Activated CD8-positive, alpha-beta memory T cell treated with anti-CD3 and anti-CD28 coated beads for 36 hours (primary cell): Measurements from ENCODE around the gene ATRAID. TPM values are rescaled to one million over a fixed set of nuclear protein-coding genes. Genes with fewer than 3 reads are reported as not detected.
"Not testable (repeated sequence)": the region's sequence is repeated elsewhere in the genome, so short reads cannot be mapped to it uniquely, and the experiment has no call there.

Experiments used
- CTCF ChIA-PET: fragments of 350-600 bp; sonication (Branson Sonifier 250); formaldehyde crosslinking; loops from one replicate; lab custom pipeline; 2021; ENCODE audit warnings: antibody characterized with exemption; lab: Charles Lee
- POLR2A ChIA-PET: fragments of 350-600 bp; sonication (Branson Sonifier 250); formaldehyde crosslinking; loops from one replicate; lab custom pipeline; 2021; ENCODE audit warnings: antibody characterized with exemption; lab: Charles Lee
- total RNA-seq, 2 experiments: library from RNA; stranded (reverse); gene quantifications; one replicate each; pipeline ENCODE4 v1.2.3, GENCODE V29; 2021

Gene ATRAID
- total RNA-seq, 2 experiments from 2014 or later = 95.3 to 96.0 TPM

GRCh38 chr2:27186613-27187345, 25.1 kb upstream of the ATRAID start:
- ChIA-PET CTCF (interaction anchor here (0.7 kb wide), 2 partner anchors 85 to 1497 kb away, joined by 3 to 4 read pairs; no protein-coding TSS in a partner anchor), POLR2A (interaction anchor here (0.7 kb wide), 1 partner anchor 20 kb away, joined by 11 read pairs; no protein-coding TSS in a partner anchor)

DNA sequence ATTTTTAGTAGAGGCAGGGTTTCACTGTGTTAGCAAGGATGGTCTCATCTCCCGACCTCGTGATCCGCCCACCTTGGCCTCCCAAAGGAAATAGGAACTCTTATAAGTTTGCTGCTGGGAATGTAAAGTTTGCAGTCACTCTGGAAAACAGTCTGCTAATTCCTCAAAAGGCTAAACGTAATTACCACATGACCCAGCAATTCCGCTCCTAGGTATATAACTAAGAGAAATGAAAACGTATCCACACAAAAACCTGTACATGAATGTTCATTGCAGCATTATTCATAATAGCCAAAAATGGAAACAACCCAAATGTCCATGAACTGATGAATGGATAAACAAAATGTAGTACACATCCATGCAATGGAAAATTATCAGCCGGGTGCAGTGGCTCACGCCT, 21.9 kb upstream of the ATRAID start:
- ChIA-PET CTCF (no interaction called here), POLR2A (no interaction called here)

DNA sequence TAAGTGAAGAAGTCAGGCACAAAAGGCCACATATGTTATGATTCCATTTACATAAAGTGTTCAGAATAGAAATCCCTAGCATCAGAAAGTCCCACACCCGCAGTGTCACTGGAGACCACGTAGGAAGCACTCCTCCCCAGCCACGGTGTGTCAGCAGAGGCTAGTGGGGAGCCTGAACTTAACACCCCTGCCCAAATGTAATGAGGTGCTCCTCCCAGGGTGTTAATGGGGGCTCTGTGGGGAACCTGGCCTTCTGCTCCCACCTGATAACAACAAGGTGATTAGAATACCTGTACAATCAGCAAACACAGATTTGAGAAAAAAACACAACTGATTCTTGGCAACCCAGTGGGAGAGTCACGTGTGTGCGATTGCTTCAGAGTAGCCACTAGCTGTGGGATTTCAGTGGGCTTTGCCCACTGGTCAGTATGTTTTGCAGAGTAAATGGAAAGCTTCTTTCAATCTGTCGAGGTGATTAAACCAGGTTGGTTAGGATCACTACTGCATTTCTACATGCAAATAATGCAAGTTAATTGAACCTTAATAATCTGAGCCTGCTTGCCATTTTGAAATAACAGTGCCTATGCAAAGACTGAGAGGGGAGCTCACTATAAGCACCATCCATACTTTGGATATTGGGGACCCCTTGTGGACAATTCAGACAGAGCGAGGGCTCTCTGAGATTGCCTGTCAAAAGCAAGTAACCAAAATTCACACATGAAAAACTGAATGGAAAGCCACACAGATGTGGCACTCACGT, 20.6 kb upstream of the ATRAID start:
- ChIA-PET CTCF (interaction anchor here (0.6 to 1.0 kb wide), 3 partner anchors 24 to 230 kb away, joined by 3 to 4 read pairs (median 3); no protein-coding TSS in a partner anchor), POLR2A (no interaction called here)

- CTCF ChIA-PET = no interaction called here
Observed at GRCh38 chr2:27194538-27195354, 17.1 kb upstream of the ATRAID start.

GRCh38 chr2:27195799-27196198, 16.0 kb upstream of the ATRAID start:
- CTCF ChIA-PET, POLR2A ChIA-PET: not testable (repeated sequence)

More at GRCh38 chr2:27194538-27195354, 17.1 kb upstream of the ATRAID start:
- POLR2A ChIA-PET = no interaction called here

- CTCF ChIA-PET, POLR2A ChIA-PET: not testable (repeated sequence)
Observed at GRCh38 chr2:27198068-27198467, 13.8 kb upstream of the ATRAID start.

GRCh38 chr2:27198627-27199026, 13.2 kb upstream of the ATRAID start:
- CTCF ChIA-PET = no interaction called here
- POLR2A ChIA-PET = interaction anchor here (0.7 kb wide), 1 partner anchor 19 kb away, joined by 3 read pairs; no protein-coding TSS in a partner anchor

- CTCF ChIA-PET = no interaction called here
- POLR2A ChIA-PET = interaction anchor here (0.7 kb wide), 1 partner anchor 18 kb away, joined by 3 read pairs; no protein-coding TSS in a partner anchor
Observed at GRCh38 chr2:27199241-27199640, 12.6 kb upstream of the ATRAID start.

GRCh38 chr2:27201675-27202074, 10.2 kb upstream of the ATRAID start:
- POLR2A ChIA-PET = interaction anchor here (0.6 kb wide), 1 partner anchor 916 kb away, joined by 5 read pairs; no protein-coding TSS in a partner anchor
- CTCF ChIA-PET = interaction anchor here (0.6 kb wide), 1 partner anchor 23 kb away, joined by 3 read pairs; no protein-coding TSS in a partner anchor

DNA sequence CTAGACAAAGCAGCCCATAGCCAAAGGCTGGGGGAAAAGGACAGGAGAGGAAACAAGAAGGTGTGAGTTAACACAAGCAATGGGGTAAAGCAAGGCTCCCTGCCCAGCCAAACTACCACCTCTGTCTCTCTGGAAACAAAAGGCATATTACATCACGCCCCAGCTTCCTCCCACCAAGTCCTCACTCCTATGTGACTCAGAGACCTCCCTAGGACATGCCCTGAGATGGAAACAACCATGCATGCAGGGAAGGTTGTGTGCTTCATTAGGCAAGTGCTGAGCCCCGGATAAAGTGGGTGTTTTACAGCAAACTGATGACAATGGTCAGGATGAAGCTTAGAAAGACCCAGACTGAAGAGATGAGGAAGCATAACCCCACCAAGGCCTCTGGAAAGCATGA, 9.0 kb upstream of the ATRAID start:
- ChIA-PET POLR2A (no interaction called here), CTCF (no interaction called here)

GRCh38 chr2:27203741-27204140, 8.1 kb upstream of the ATRAID start:
- CTCF ChIA-PET = no interaction called here
- POLR2A ChIA-PET = no interaction called here

GRCh38 chr2:27204566-27204965, 7.3 kb upstream of the ATRAID start:
- CTCF ChIA-PET = no interaction called here
- POLR2A ChIA-PET = no interaction called here

GRCh38 chr2:27205206-27205605, 6.6 kb upstream of the ATRAID start:
- ChIA-PET CTCF (no interaction called here), POLR2A (no interaction called here)

DNA sequence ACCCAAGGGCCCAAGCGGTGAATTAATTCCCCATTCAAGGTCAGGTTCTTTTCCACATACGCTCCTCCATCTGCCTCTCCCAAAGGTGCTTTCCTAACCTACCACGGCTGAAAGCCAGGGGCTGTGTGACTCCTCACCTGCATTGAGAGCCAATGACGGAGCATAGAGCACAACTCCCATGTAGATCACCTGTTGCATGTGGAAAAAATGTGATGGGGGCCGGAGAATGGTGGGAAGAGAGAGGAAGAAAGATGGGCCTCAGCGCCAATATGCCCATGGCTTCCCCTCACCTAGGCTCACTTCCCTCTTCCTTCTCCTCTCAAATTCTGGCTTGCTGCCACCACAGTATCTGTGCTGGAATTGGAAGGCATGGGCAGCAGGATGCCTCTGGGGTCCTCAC, 5.5 kb upstream of the ATRAID start:
- ChIA-PET POLR2A (no interaction called here), CTCF (no interaction called here)

DNA sequence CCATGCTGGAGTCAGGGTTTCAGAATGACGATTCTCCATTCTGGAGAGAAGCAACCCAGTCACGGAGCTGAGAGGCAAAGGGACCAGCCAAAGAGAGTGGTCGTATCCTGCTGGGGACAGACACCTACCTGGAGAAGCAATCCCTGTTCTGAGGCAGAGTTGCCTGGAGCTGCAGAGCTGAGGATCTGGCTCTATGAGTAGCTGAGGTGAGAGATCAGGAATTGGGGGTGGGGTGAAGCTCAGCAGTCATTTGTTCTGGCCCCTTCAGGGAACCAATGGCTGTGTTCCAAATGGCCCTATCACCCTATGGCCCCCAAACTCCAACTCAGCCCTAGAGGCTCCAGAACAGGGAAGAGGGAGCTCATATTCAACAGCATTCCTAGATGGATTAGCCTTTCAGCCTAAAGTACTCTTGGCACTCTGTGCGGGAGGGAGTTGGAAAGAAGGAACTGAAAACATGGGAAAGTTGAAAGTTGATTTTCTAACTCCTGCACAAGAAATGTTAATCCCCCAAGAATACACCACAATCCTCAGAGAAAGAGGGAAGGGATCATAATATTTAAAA, 3.3 kb upstream of the ATRAID start:
- ChIA-PET POLR2A (no interaction called here), CTCF (interaction anchor here (1.4 kb wide), 1 partner anchor 112 kb away, joined by 3 read pairs; no protein-coding TSS in a partner anchor)

DNA sequence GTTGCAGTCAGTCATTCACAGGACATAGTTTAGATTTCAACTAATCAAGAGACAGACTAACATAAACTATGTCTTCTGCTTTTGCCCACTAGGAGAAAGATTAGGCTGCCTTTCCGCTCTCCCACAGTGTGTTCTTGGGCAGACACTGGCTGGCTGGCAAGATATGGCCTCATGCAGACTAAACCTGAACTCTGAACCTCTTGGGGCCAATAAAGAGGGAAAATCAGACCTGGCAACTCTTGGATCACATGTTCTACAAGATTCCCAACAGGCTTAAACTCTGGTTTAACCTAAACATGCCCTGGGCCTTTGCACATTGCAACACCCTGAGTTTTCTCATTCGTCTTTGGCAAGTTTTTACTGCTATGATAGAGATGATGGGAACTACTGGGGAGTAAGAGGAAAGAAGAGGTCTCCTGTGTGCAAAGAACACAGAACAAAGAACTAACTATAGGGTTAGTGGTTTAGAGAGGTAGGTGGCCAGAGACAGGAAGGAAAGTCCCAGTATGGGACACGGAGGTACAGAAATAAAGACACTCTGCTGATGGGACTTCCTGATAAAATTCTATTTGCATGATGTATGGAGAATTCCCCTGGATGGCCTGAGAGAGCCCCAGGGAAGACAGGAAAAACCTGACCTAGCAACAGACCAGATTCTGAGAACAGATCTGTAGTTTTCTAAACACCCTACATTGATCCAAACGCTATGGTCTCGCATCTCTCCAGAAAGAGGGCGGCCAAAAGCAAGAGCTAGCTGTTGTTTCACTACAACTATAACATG, 2.0 kb upstream of the ATRAID start:
- ChIA-PET CTCF (no interaction called here), POLR2A (interaction anchor here (0.6 kb wide), 1 partner anchor 12 kb away, joined by 5 read pairs; no protein-coding TSS in a partner anchor)

DNA sequence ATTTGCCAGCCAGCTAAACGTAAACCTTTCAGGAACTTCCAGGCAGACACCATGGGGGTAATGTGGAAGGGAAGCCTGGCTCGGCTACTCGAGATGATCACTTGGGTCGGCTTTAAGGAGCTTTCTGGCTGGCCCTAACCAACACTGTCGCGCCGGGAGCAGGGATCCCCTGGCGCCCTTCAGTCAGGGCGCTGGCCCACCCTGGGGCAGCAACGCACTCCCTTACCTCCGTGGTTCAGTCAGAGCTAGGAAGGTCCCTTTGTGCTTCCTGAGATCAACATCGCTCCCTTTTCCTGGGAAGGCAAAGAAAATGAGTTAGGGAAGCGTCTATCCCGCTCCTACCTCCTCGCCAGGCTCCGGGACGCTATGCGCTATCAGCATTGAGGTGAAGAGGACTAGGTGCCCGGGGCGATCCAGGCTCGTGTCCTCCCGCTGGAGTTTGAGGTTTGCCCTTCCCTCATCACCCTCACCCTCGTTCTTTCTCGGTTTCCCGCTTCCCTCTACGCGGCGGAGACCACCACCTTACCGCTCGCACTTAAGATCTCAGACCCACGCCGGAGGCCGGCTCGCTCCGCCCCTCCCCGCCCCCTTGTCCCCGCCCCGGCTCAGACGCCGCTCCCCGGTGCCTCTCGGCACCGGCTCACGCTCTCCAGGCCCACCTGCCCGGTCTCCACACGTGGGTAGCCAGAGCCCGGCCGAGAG, 449 bp upstream of the ATRAID start:
- POLR2A ChIA-PET = interaction anchor here (0.5 to 1.5 kb wide), 8 partner anchors 9 to 1039 kb away, joined by 3 to 15 read pairs (median 4); partner anchors contain the start of genes EIF2B4, GAREM2, OST4 and SNX17
- CTCF ChIA-PET = interaction anchor here (0.5 kb wide), 1 partner anchor 22 kb away, joined by 3 read pairs; no protein-coding TSS in a partner anchor
